Neural cell (in vitro differentiated cells): Measurements from ENCODE around the gene SPRR3. TPM values are rescaled to one million over a fixed set of nuclear protein-coding genes. Genes with fewer than 3 reads are reported as not detected.

Experiments used
- H2AFZ ChIP-seq: fragments of 200-600, 300-800 bp; sonication (generic), shearing (Covaris generic); 2 replicates; pipeline ENCODE4 v1.6.0; 2014; ENCODE audit warnings: low read depth, mild to moderate bottlenecking, antibody characterized with exemption, low read length, moderate library complexity
- H3F3A ChIP-seq: fragments of 200-600 bp; shearing (Covaris generic); 2 replicates; pipeline ENCODE4 v1.6.1; 2016; ENCODE audit warnings: mild to moderate bottlenecking, moderate library complexity, mixed read lengths, antibody characterized with exemption, low read length; ENCODE audit not compliant: insufficient read depth, poor library complexity, severe bottlenecking
- H3K27ac ChIP-seq: fragments of 200-600, 300-800 bp; sonication (generic), shearing (Covaris generic); 2 replicates; pipeline ENCODE4 v1.5.1; 2014; ENCODE audit warnings: mild to moderate bottlenecking, low read length, moderate library complexity
- H3K27me3 ChIP-seq: fragments of 300-800, 200-600 bp; sonication (generic), shearing (Covaris generic); 2 replicates; pipeline ENCODE4 v1.6.0; 2014; ENCODE audit warnings: mild to moderate bottlenecking, low read depth, low read length, moderate library complexity; ENCODE audit not compliant: insufficient read depth
- H3K36me3 ChIP-seq: fragments of 300-800, 200-600 bp; sonication (generic), shearing (Covaris generic); 2 replicates; pipeline ENCODE4 v1.5.1; 2014; ENCODE audit warnings: mild to moderate bottlenecking, antibody characterized with exemption, low read length, moderate library complexity; ENCODE audit not compliant: insufficient read depth
- H3K4me2 ChIP-seq: fragments of 300-800, 200-600 bp; sonication (generic), shearing (Covaris generic); 2 replicates; pipeline ENCODE4 v1.6.0; 2014; ENCODE audit warnings: mild to moderate bottlenecking, low read length
- H3K4me3 ChIP-seq: fragments of 300-800, 200-600 bp; sonication (generic), shearing (Covaris generic); 2 replicates; pipeline ENCODE4 v1.5.1; 2014; ENCODE audit warnings: mild to moderate bottlenecking, low read length, moderate library complexity
- H3K79me2 ChIP-seq: fragments of 200-600 bp; shearing (Covaris generic); replicated peaks from 2 replicates; pipeline ENCODE4 v1.6.0; 2014; ENCODE audit warnings: mild to moderate bottlenecking, low read length, moderate library complexity; ENCODE audit not compliant: insufficient read depth
- H3K9ac ChIP-seq: fragments of 300-800, 200-600 bp; sonication (generic), shearing (Covaris generic); 2 replicates; pipeline ENCODE4 v1.6.1; 2016; ENCODE audit warnings: mild to moderate bottlenecking, low read length, mixed read lengths
- H3K9me2 ChIP-seq: fragments of 200-600 bp; shearing (Covaris generic); 2 replicates; pipeline ENCODE4 v1.6.1; 2016; ENCODE audit warnings: mild to moderate bottlenecking, low read length, mixed read lengths; ENCODE audit not compliant: insufficient read depth
- H3K9me3 ChIP-seq: fragments of 200-600, 300-800 bp; sonication (generic), shearing (Covaris generic); 2 replicates; pipeline ENCODE4 v1.6.1; 2016; ENCODE audit warnings: mild to moderate bottlenecking, mixed run types, low read length, moderate library complexity, mixed read lengths
- H4K20me1 ChIP-seq: fragments of 200-600 bp; shearing (Covaris generic); 2 replicates; pipeline ENCODE4 v1.6.1; 2016; ENCODE audit warnings: mild to moderate bottlenecking, mixed run types; ENCODE audit not compliant: insufficient read depth
- CTCF ChIP-seq: fragments of 450-650 bp; IDR thresholded peaks from 2 replicates; pipeline ENCODE4 v1.5.1; 2014; ENCODE audit warnings: antibody characterized with exemption, mild to moderate bottlenecking, moderate library complexity; ENCODE audit not compliant: poor library complexity, severe bottlenecking
- EP300 ChIP-seq: fragments of 450-650 bp; conservative IDR thresholded peaks from 2 replicates; pipeline ENCODE4 v1.6.1; 2014; ENCODE audit warnings: antibody characterized with exemption, mild to moderate bottlenecking, moderate library complexity; ENCODE audit not compliant: poor library complexity, severe bottlenecking
- EZH2 ChIP-seq: fragments of 200-600, 300-800 bp; shearing (Covaris generic), sonication (generic); IDR thresholded peaks from 2 replicates; pipeline ENCODE4 v1.6.1; 2014; ENCODE audit warnings: antibody characterized with exemption, low read length, borderline replicate concordance, mild to moderate bottlenecking; ENCODE audit not compliant: insufficient read depth, poor library complexity, severe bottlenecking
- MXI1 ChIP-seq: fragments of 450-650 bp; conservative IDR thresholded peaks from 2 replicates; pipeline ENCODE4 v1.6.1; 2014; ENCODE audit warnings: antibody characterized with exemption, mild to moderate bottlenecking; ENCODE audit not compliant: poor library complexity, severe bottlenecking
- POLR2AphosphoS5 ChIP-seq: IDR thresholded peaks from 2 replicates; pipeline ENCODE4 v1.6.1; 2012
- RAD21 ChIP-seq: fragments of 450-650 bp; conservative IDR thresholded peaks from 2 replicates; pipeline ENCODE4 v1.6.1; 2014; ENCODE audit warnings: antibody characterized with exemption, mild to moderate bottlenecking, moderate library complexity
- REST ChIP-seq: IDR thresholded peaks from 2 replicates; pipeline ENCODE4 v1.6.1; 2012; ENCODE audit warnings: borderline replicate concordance
- SMC3 ChIP-seq: fragments of 450-650 bp; conservative IDR thresholded peaks from 2 replicates; pipeline ENCODE4 v1.6.1; 2014; ENCODE audit warnings: antibody characterized with exemption, mild to moderate bottlenecking, moderate library complexity; ENCODE audit not compliant: poor library complexity
- TAF1 ChIP-seq: IDR thresholded peaks from 2 replicates; pipeline ENCODE4 v1.6.1; 2012; ENCODE audit warnings: low read depth
- polyA minus RNA-seq: library from RNA; depleted of rRNA, polyadenylated mRNA; stranded (reverse); fragments of >200 nt; gene quantifications from 2 replicates; pipeline ENCODE4 v1.2.3, GENCODE V29; 2014
- polyA plus RNA-seq: library from polyadenylated mRNA; depleted of rRNA; stranded (reverse); fragments of >200 nt; gene quantifications from 2 replicates; pipeline ENCODE4 v1.2.3, GENCODE V29; 2014

SPRR3 gene
- polyA plus RNA-seq: not detected in 2 replicates
- polyA minus RNA-seq: not detected in 2 replicates

GRCh38 chr1:153001382-153001781 is at the start of gene SPRR3:
TSS of gene SPRR3 (plus strand) at chr1:153001749. CDS start at chr1:153003021, 1,272 bp downstream.
- Histone ChIP-seq H3K9ac (no peak within 1 kb of the TSS), H3K9me2 (no peaks in the 10 kb centered on the region), H3K27ac (no peak within 1 kb of the TSS), H3F3A (no peaks in the 10 kb centered on the region), H3K4me2 (no peak within 1 kb of the TSS), H2AFZ (no peak within 1 kb of the TSS), H3K9me3 (no peaks in the 10 kb centered on the region), H4K20me1 (no peaks in the 10 kb centered on the region), H3K4me3 (no peak within 1 kb of the TSS), H3K79me2 (no peaks in the 10 kb centered on the region), H3K27me3 (no peaks in the 10 kb centered on the region), H3K36me3 (no peaks in the 10 kb centered on the region)
- TF ChIP-seq TAF1: no peak
- no peak for TF ChIP-seq MXI1
- no peak for TF ChIP-seq REST
- TF ChIP-seq EZH2: no peak
- no peak for TF ChIP-seq SMC3
- no peak for TF ChIP-seq POLR2AphosphoS5
- no peak for TF ChIP-seq CTCF
- no peak for TF ChIP-seq EP300
- no peak for TF ChIP-seq RAD21

GRCh38 chr1:152953761-152954160 is 47.8 kb upstream of the SPRR3 start:
- Histone ChIP-seq H3F3A (no peaks in the 10 kb centered on the region), H3K9me2 (no peaks in the 10 kb centered on the region), H3K27me3 (no peaks in the 10 kb centered on the region), H4K20me1 (no peaks in the 10 kb centered on the region), H2AFZ (no peak overlapping the region), H3K9me3 (no peaks in the 10 kb centered on the region), H3K36me3 (no peaks in the 10 kb centered on the region), H3K4me2 (no peak overlapping the region), H3K79me2 (no peaks in the 10 kb centered on the region), H3K9ac (no peak overlapping the region), H3K4me3 (no peak overlapping the region), H3K27ac (no peak overlapping the region)
- TF ChIP-seq TAF1: no peak
- no peak for TF ChIP-seq CTCF
- no peak for TF ChIP-seq EP300
- no peak for TF ChIP-seq SMC3
- no peak for TF ChIP-seq REST
- no peak for TF ChIP-seq RAD21
- no peak for TF ChIP-seq EZH2
